Uterus (tissue), 4 donors: ENCODE measurements around the gene DMAC2L. TPM values are rescaled to one million over a fixed set of nuclear protein-coding genes. Genes with fewer than 3 reads are reported as not detected.

Experiments used
- DNase-seq, 2 donors: peaks; one replicate each; pipeline ENCODE4 v3.0.0-alpha.2; 2019 to 2020
- H3K27ac ChIP-seq, 2 donors: fragments of 200-600 bp; sonication (generic); 1 replicate in 1 of 2; 2 replicates in 1 of 2; pipeline ENCODE4 v1.5.1; 2016 to 2018
- H3K27me3 ChIP-seq, 2 donors: fragments of 200-600 bp; sonication (generic); one replicate each; pipeline ENCODE4 v1.5.1; 2018 to 2019; ENCODE audit warnings: control low read depth in 1 of 2
- H3K36me3 ChIP-seq, 2 donors: fragments of 200-600 bp; sonication (generic); one replicate each; pipeline ENCODE4 v1.5.1; 2019; ENCODE audit warnings: control low read depth in 1 of 2
- H3K4me1 ChIP-seq, 2 donors: fragments of 200-600 bp; sonication (generic); one replicate each; pipeline ENCODE4 v1.5.1; 2018 to 2019; ENCODE audit warnings: control low read depth in 1 of 2
- H3K4me3 ChIP-seq, 2 donors: fragments of 200-600 bp; sonication (generic); 1 replicate in 1 of 2; 2 replicates in 1 of 2; pipeline ENCODE4 v1.5.1; 2018 to 2019; ENCODE audit warnings: mild to moderate bottlenecking in 1 of 2
- H3K9me3 ChIP-seq, 2 donors: fragments of 200-600 bp; sonication (generic); one replicate each; pipeline ENCODE4 v1.5.1; 2019; ENCODE audit warnings: control low read depth in 1 of 2
- CTCF ChIP-seq, 4 experiments: fragments of 200-600 bp in 2 of 4; fragments of 450-650 bp in 2 of 4; sonication (generic) in 2 of 4; IDR thresholded peaks; one replicate each; pipeline ENCODE4 v1.5.1; 2016 to 2019; ENCODE audit warnings: antibody characterized with exemption in 4 of 4, mild to moderate bottlenecking in 2 of 4, moderate library complexity in 1 of 4
- POLR2A ChIP-seq, 2 donors: fragments of 450-650 bp; IDR thresholded peaks; one replicate each; pipeline ENCODE4 v1.6.1; 2016; ENCODE audit warnings: antibody characterized with exemption in 2 of 2, mild to moderate bottlenecking in 1 of 2, moderate library complexity in 1 of 2
- intact Hi-C: fragments of 100-400 bp; cut with DNase I; formaldehyde crosslinking; loops from one replicate; pipeline ENCODE4 v1.15.1; 2023; ENCODE audit warnings: low total_unique reads
- total RNA-seq, 4 donors: library from RNA; depleted of rRNA in 3 of 4; stranded (reverse); fragments of >200 nt in 3 of 4; gene quantifications; one replicate each; pipeline versions ENCODE4 v1.1.0 to v1.2.4, GENCODE V29; 2014 to 2023
- donor health status: DM: yes; HTN: yes; CAD: no.

Gene DMAC2L
- total RNA-seq, result 10 to 100 TPM; 13.1 to 48.4 (median 20.4) TPM

GRCh38 chr14:50311972-50312733, at the start of gene DMAC2L, which contains the start of gene L2HGDH:
Gene DMAC2L, plus strand, starts transcription at chr14:50312324. Its CDS starts 9,164 bp downstream, at chr14:50321488.
Gene L2HGDH, minus strand, starts transcription at chr14:50312229. Its CDS starts 79 bp downstream, at chr14:50312150.
- Histone ChIP-seq H3K4me3 (peak within 1 kb of the TSS; percentile 72 to 84), H3K36me3 (no peaks in the 10 kb centered on the region), H3K9me3 (no peaks in the 10 kb centered on the region), H3K27me3 (no peaks in the 10 kb centered on the region), H3K27ac (peak within 1 kb of the TSS; percentile 82 to 92), H3K4me1 (no peaks in the 10 kb centered on the region)
- DNase-seq, result peak; percentile 89 to 90
- TF ChIP-seq POLR2A (IDR thresholded peaks at IDR 0.05) (peak; percentile 55 to 81), CTCF (IDR thresholded peaks at IDR 0.05) (no peak)
- intact Hi-C loops, result no loop called here

DNA sequence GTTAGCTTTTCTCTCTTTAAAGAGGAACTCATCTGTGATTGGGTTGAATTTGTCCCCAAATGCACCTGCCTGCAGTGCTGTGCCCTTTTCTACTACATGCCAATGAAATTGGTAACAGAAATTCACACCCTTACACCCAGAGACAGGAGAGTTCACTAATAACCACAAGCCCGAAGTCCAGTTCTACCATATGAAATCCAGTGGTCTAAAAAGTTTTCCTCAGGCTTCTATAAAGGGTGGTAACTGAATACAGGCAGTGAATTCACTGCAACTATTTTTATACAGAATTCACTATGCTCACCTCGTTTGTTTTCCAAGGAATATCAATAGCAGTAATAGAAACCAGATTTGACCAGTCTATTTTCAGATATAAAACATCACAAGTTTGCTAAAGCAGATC, 49.3 kb upstream of the DMAC2L start:
- no peak for DNase-seq
- intact Hi-C loops, result no loop called here
- TF ChIP-seq POLR2A (IDR thresholded peaks at IDR 0.05) (no peak), CTCF (IDR thresholded peaks at IDR 0.05) (no peak)
- Histone ChIP-seq H3K36me3 (no peaks in the 10 kb centered on the region), H3K9me3 (no peaks in the 10 kb centered on the region), H3K4me3 (no peak overlapping the region), H3K27me3 (no peaks in the 10 kb centered on the region), H3K4me1 (no peaks in the 10 kb centered on the region), H3K27ac (no peak overlapping the region)

GRCh38 chr14:50263321-50263720, 48.8 kb upstream of the DMAC2L start:
- Histone ChIP-seq H3K27ac (no peak overlapping the region), H3K4me1 (no peaks in the 10 kb centered on the region), H3K4me3 (no peak overlapping the region), H3K27me3 (no peaks in the 10 kb centered on the region), H3K9me3 (no peaks in the 10 kb centered on the region), H3K36me3 (no peaks in the 10 kb centered on the region)
- intact Hi-C loops, result no loop called here
- DNase-seq, result no peak
- TF ChIP-seq POLR2A (IDR thresholded peaks at IDR 0.05), result no peak
- no peak for TF ChIP-seq CTCF (IDR thresholded peaks at IDR 0.05)

DNA sequence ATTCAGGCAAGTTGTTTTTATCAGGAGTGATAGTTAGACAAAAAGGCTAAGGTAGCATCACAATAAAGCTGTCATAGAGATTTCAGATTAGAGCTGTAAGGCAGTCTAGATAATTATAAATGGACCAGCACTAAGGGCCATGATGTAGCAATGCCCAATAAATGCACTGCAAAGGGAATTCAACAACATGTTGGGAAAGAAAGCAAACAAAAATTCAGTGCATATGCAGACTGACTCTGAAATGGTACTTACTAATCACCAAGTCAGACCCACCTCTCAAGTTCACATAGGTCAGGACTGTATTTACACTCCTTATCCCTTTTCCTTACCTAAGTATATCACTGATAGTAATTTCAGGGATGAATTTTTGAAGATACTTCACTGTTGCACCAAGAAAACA, 47.1 kb upstream of the DMAC2L start:
- Histone ChIP-seq H3K36me3 (no peaks in the 10 kb centered on the region), H3K27ac (no peak overlapping the region), H3K27me3 (no peaks in the 10 kb centered on the region), H3K9me3 (no peaks in the 10 kb centered on the region), H3K4me1 (no peaks in the 10 kb centered on the region), H3K4me3 (no peak overlapping the region)
- intact Hi-C loops, result no loop called here
- no peak for DNase-seq
- TF ChIP-seq CTCF (IDR thresholded peaks at IDR 0.05) (no peak), POLR2A (IDR thresholded peaks at IDR 0.05) (no peak)

- intact Hi-C loops, result no loop called here
- H3K4me1 ChIP-seq, result no peaks in the 10 kb centered on the region
- no peaks in the 10 kb centered on the region for H3K36me3 ChIP-seq
- H3K27ac ChIP-seq, result no peak overlapping the region
- no peak for TF ChIP-seq CTCF (IDR thresholded peaks at IDR 0.05)
- TF ChIP-seq POLR2A (IDR thresholded peaks at IDR 0.05), result no peak
- no peaks in the 10 kb centered on the region for H3K27me3 ChIP-seq
- DNase-seq, result no peak
- H3K9me3 ChIP-seq, result no peaks in the 10 kb centered on the region
- no peak overlapping the region for H3K4me3 ChIP-seq
Observed at GRCh38 chr14:50270932-50271331, 41.2 kb upstream of the DMAC2L start.
